ENCODE data around the gene LAMB1.

- TF ChIP-seq, protein P1, sequence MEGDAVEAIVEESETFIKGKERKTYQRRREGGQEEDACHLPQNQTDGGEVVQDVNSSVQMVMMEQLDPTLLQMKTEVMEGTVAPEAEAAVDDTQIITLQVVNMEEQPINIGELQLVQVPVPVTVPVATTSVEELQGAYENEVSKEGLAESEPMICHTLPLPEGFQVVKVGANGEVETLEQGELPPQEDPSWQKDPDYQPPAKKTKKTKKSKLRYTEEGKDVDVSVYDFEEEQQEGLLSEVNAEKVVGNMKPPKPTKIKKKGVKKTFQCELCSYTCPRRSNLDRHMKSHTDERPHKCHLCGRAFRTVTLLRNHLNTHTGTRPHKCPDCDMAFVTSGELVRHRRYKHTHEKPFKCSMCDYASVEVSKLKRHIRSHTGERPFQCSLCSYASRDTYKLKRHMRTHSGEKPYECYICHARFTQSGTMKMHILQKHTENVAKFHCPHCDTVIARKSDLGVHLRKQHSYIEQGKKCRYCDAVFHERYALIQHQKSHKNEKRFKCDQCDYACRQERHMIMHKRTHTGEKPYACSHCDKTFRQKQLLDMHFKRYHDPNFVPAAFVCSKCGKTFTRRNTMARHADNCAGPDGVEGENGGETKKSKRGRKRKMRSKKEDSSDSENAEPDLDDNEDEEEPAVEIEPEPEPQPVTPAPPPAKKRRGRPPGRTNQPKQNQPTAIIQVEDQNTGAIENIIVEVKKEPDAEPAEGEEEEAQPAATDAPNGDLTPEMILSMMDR (CRISPR knock-in tag; IDR thresholded peaks at IDR 0.05): no peak
- TF ChIP-seq JUND (CRISPR knock-in tag; IDR thresholded peaks at IDR 0.05): no peak
- TF ChIP-seq, protein P2, sequence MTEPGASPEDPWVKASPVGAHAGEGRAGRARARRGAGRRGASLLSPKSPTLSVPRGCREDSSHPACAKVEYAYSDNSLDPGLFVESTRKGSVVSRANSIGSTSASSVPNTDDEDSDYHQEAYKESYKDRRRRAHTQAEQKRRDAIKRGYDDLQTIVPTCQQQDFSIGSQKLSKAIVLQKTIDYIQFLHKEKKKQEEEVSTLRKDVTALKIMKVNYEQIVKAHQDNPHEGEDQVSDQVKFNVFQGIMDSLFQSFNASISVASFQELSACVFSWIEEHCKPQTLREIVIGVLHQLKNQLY (CRISPR knock-in tag; IDR thresholded peaks at IDR 0.05): no peak
These were observed 89.1 kb downstream of the LAMB1 start for GRCh38 chr7:107913851-107914250.

Measured in HepG2 (cell line).